Epithelial cell of proximal tubule (primary cell): ENCODE data around the gene ZNF440. TPM values are rescaled to one million over a fixed set of nuclear protein-coding genes. Genes with fewer than 3 reads are reported as not detected.
"Not testable (repeated sequence)": the region's sequence is repeated elsewhere in the genome, so short reads cannot be mapped to it uniquely, and the experiment has no call there.

Source experiments
- DNase-seq: peaks from one replicate; pipeline ENCODE4 v3.0.0-alpha.2; 2011; ENCODE audit warnings: low read depth
- H3K4me3 ChIP-seq: 2 replicates; pipeline ENCODE4 v1.5.1; 2011; ENCODE audit warnings: low read depth, mild to moderate bottlenecking, low read length
- CTCF ChIP-seq: conservative IDR thresholded peaks from 2 replicates; pipeline ENCODE4 v1.5.1; 2012; ENCODE audit warnings: low read depth, mild to moderate bottlenecking, low read length
- total RNA-seq: library from RNA; depleted of rRNA; stranded (reverse); fragments of >200 nt; gene quantifications from 2 replicates; pipeline ENCODE4 v1.2.3, GENCODE V29; 2015

Gene ZNF440
- total RNA-seq, 1 donor from 2014 or later, result 2.7 TPM

- DNase-seq, result no peak
- no peak for TF ChIP-seq CTCF
- H3K4me3 ChIP-seq, result no peak overlapping the region
Observed at GRCh38 chr19:11853358-11853757, 39.3 kb downstream of the ZNF440 start.

- no peak overlapping the region for H3K4me3 ChIP-seq
- TF ChIP-seq CTCF, result no peak
- DNase-seq, result no peak
Observed at GRCh38 chr19:11856596-11857250, 42.6 kb downstream of the ZNF440 start.

GRCh38 chr19:11860721-11861120 lies 46.6 kb downstream of the ZNF440 start:
- DNase-seq, result no peak
- H3K4me3 ChIP-seq, result no peak overlapping the region
- TF ChIP-seq CTCF, result no peak

- TF ChIP-seq CTCF, result no peak
- no peak for DNase-seq
- H3K4me3 ChIP-seq, result no peak overlapping the region
Observed at GRCh38 chr19:11861301-11861700, 47.2 kb downstream of the ZNF440 start.

GRCh38 chr19:11867766-11868165 lies 53.7 kb downstream of the ZNF440 start:
- DNase-seq, H3K4me3 ChIP-seq: not testable (repeated sequence)

GRCh38 chr19:11868188-11868587 lies 54.1 kb downstream of the ZNF440 start:
- no peak for DNase-seq
- H3K4me3 ChIP-seq, result no peak overlapping the region
- TF ChIP-seq CTCF, result no peak

GRCh38 chr19:11872624-11873023 lies 58.6 kb downstream of the ZNF440 start:
- no peak overlapping the region for H3K4me3 ChIP-seq
- DNase-seq, result no peak
- no peak for TF ChIP-seq CTCF
